ENCODE results near the gene AFDN.

AFDN gene

GRCh38 chr6:167858086-167858591 is 31.4 kb downstream of the AFDN start:
- Histone ChIP-seq H3K4me3 (no peak overlapping the region), H3K27ac (no peak overlapping the region)

GRCh38 chr6:167858842-167859664 is 32.3 kb downstream of the AFDN start:
- no peak overlapping the region for H3K4me3 ChIP-seq

GRCh38 chr6:167860550-167861226 is 34.0 kb downstream of the AFDN start:
- Histone ChIP-seq H3K27ac (no peak overlapping the region), H3K4me3 (no peak overlapping the region)

More at GRCh38 chr6:167858842-167859664, 32.3 kb downstream of the AFDN start:
- H3K27ac ChIP-seq = no peak overlapping the region

- H3K4me3 ChIP-seq = no peak overlapping the region
- H3K27ac ChIP-seq = no peak overlapping the region
Measured at GRCh38 chr6:167861424-167861823, 34.7 kb downstream of the AFDN start.

GRCh38 chr6:167863897-167864296 is 37.2 kb downstream of the AFDN start:
- H3K4me3 ChIP-seq = no peak overlapping the region
- H3K27ac ChIP-seq = no peak overlapping the region

- no peak overlapping the region for H3K27ac ChIP-seq
Measured at GRCh38 chr6:167866642-167867041, 39.9 kb downstream of the AFDN start.

GRCh38 chr6:167870321-167870720 is 43.6 kb downstream of the AFDN start:
- Histone ChIP-seq H3K4me3 (no peak overlapping the region), H3K27ac (no peak overlapping the region)

More at GRCh38 chr6:167866642-167867041, 39.9 kb downstream of the AFDN start:
- no peak overlapping the region for H3K4me3 ChIP-seq

GRCh38 chr6:167872538-167873210 is 46.0 kb downstream of the AFDN start:
- H3K4me3 ChIP-seq = no peak overlapping the region
- no peak overlapping the region for H3K27ac ChIP-seq

GRCh38 chr6:167877994-167878779 is 51.5 kb downstream of the AFDN start:
- no peak overlapping the region for H3K27ac ChIP-seq
- H3K4me3 ChIP-seq = no peak overlapping the region

GRCh38 chr6:167879612-167880011 is 52.9 kb downstream of the AFDN start:
- no peak overlapping the region for H3K27ac ChIP-seq
- no peak overlapping the region for H3K4me3 ChIP-seq

- Histone ChIP-seq H3K4me3 (no peak overlapping the region), H3K27ac (no peak overlapping the region)
Measured at GRCh38 chr6:167881327-167881726, 54.6 kb downstream of the AFDN start.

GRCh38 chr6:167882244-167882643 is 55.5 kb downstream of the AFDN start:
- Histone ChIP-seq H3K4me3 (no peak overlapping the region), H3K27ac (no peak overlapping the region)

GRCh38 chr6:167888098-167888497 is 61.4 kb downstream of the AFDN start:
- Histone ChIP-seq H3K4me3 (no peak overlapping the region), H3K27ac (no peak overlapping the region)

GRCh38 chr6:167892835-167893815 is 66.4 kb downstream of the AFDN start:
- no peak overlapping the region for H3K4me3 ChIP-seq
- H3K27ac ChIP-seq = no peak overlapping the region

- Histone ChIP-seq H3K27ac (no peak overlapping the region), H3K4me3 (no peak overlapping the region)
Measured at GRCh38 chr6:167894965-167895364, 68.3 kb downstream of the AFDN start.

- Histone ChIP-seq H3K27ac (no peak overlapping the region), H3K4me3 (no peak overlapping the region)
Measured at GRCh38 chr6:167896648-167897047, 69.9 kb downstream of the AFDN start.

- Histone ChIP-seq H3K27ac (no peak overlapping the region), H3K4me3 (no peak overlapping the region)
Measured at GRCh38 chr6:167898673-167899311, 72.1 kb downstream of the AFDN start.

- H3K4me3 ChIP-seq = no peak overlapping the region
Measured at GRCh38 chr6:167904791-167905190, 78.1 kb downstream of the AFDN start.

More at GRCh38 chr6:167904791-167905190, 78.1 kb downstream of the AFDN start:
- H3K27ac ChIP-seq = no peak overlapping the region

All from skin epidermis (tissue), 12 donors.